Measurements from ENCODE around the gene CEBPZ.
"Not testable (repeated sequence)": the region's sequence is repeated elsewhere in the genome, so short reads cannot be mapped to it uniquely, and the experiment has no call there.

CEBPZ gene

DNA sequence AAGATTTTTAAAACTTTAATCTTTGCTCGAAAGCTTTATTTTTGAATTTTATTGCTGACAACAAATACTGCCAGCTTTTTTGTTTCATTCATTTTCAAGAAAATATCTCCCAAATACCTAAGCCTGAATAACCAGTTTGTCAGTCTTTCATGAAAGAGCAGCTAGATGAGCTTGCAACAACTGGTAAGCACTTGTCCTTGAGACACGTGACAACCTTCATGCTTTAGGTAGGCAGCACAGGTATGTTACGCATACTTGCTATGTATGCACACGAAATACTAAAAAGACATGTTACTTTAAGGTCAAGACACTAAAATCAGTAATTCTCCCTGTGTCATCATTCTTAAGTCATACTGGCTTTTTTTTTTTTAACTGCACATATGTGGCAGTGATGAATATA, 12.3 kb downstream of the CEBPZ start:
- DNase-seq, result no peak

DNA sequence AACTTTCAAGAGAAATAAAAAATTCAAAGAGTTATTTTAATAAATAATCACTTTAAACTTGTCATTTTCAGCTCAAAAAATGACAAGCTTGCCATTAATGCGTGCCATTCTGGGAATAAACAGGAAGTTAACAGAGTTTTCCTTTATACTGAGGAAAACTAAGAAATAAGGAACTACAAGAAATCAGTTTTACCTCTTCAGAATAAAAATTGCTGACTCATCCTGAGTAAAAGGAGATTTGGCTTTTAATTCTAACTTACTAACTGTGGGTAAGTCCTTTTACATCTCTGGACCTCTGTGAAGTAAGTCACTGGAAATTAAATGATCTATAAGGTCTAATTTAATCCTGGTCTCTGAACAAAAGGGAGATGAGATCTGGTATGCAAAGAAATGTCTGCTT, 16.1 kb downstream of the CEBPZ start:
- no peak for DNase-seq

DNA sequence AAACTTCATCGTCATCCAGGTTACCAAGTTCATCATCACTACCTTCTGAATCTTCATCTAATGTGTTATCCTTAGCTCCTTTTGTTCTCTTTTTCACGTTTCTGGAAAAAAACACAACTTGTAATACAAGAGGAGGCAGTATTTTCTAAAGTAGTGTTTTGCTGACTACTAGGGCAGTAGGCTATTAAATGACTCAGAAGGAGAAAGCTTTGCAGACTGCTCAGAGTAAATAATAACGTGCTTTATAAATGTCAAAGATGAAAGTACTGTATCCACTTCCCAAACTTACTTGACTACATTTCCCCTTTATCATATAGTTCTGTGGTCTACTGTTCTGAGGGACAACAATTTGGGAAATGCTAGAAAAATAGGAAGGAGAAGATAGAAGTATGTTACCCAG, 19.5 kb downstream of the CEBPZ start:
- no peak for DNase-seq

DNA sequence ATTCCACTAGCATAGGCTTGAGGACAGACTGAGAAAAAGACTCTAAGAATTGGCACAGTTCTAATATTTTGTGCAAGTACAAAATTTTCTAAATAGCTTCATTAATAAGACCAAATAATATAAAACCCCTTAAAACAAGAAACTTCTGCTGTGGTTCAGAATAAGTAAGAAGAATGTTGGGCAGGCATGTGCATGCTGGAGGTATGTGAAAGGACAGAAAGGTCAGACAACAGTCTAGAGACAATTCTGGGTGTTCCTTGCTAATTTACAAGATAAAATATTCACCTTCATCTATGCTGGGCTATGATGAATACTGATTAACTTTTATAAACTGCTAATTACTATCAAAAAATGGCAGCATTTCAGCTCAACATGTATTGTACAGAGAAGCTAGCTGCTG, 20.2 kb downstream of the CEBPZ start:
- DNase-seq, result no peak

DNA sequence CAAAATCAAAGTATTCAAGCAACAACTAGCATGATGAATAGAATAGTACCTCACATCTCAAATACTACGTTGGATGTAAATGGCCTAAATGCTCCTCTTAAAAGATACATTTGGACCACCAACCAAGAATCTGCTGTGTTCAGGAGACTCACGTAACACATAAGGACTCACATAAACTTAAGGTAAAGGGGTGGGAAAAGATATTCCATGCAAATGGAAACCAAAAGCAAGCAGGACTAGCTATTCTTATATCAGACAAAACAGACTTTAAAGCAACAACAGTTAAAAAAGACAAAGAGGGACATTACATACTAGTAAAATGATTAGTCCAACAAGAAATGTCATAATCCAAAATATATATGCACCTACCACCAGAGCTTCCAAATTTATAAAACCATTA, 24.6 kb downstream of the CEBPZ start:
- not testable (repeated sequence) for DNase-seq

DNA sequence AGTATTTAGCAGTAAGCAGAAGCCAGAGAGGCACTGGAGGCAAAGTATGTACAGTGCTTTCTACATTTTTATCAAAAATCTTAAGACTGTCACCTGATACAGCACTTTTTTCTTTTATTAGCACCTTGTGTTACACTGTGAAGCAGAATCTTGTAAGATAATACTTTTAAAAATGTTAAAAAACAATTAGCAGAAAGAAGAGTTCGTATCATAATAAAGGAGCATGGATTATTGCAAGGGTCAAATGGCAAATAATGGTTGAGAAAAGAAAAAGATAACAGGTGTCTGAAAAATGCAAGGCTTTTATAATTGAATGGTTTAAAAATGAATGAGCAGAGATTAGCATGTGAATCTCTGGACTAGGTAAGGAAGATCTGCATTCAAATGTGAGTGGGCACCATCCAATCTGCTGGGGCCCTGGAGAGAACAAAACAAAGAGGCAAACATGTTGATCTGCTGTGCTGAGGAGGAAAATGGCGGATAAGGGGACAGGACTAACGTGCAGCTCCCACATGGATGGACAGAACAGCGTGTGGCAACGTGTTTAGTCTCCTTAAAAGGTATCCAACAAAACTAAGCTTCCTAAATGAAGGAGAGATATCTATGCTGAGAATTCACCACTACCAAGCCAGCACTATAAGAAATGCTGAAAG, 25.6 kb downstream of the CEBPZ start:
- DNase-seq, result no peak

DNA sequence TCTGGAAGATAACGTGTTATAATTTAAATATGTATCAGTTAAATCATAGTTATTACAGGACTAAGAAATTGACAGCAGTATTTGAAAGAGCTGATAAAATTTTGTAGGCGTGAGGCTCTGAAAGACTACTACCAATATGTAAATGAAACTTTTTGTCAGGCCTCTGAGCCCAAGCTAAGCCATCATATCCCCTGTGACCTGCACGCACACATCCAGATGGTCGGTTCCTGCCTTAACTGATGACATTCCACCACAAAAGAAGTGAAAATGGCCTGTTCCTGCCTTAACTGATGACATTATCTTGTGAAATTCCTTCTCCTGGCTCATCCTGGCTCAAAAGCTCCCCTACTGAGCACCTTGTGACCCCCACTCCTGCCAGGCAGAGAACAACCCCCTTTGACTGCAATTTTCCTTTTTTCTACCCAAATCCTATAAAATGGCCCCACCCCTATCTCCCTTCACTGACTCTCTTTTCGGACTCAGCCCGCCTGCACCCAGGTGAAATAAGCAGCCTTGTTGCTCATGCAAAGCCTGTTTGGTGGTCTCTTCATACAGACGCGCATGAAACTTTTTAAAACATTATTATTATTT, 26.2 kb downstream of the CEBPZ start:
- DNase-seq, result not testable (repeated sequence)

DNA sequence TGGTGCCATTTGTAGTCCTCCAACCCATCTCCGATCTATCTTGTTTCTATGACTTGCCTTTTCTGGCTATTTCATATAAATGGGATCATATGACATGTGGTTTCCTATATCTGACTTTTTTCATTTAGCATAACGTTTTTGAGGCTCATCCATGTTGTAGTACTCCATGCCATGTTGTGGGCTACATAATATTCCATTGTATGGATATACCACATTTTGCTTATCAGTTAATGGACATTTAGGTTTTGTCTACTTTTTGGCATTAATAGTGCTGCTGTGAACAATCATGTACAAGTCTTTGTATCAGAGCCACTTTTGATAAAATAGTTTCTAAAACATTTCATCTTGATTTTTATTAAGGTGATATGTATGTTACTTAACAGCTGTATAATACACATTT, 27.7 kb downstream of the CEBPZ start:
- DNase-seq, result no peak

DNA sequence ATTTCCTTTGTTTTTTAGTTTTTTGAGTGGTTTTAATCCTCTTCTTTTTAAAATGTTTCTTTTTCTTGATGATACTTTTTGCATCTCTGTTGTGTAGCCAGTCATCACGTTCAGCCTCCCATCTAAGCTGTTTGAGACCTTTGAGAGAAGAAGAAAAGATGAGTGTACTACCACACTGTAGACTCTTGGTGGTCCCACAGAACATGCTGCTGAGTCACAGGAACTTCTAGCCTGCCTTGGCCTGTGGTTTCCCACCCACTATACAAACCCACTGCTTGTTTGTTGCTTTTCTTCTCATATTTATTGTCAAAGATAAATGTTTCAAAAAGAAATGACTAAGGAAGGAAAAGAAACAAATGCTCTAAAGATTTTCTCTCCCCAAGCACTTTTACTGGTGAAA, 29.6 kb downstream of the CEBPZ start:
- peak; percentile 28 to 39 for DNase-seq

DNA sequence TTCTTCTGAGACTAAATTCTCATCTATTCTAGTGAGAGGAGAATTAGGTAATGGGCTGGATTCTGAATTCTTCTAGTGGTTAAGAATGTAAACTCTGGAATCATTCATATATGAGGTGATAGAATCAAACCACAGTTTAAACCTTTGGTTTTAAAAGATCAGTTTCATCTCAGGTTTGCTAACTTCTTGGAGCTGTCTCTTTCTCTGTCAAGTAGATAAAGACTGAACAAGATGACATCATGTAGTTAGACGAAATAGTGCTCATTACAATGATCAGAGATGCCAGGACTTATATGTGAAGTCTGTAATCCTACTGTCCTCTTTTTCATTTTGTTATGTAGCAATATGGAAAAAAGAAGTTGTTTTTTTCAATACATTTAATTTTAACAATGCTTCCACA, 30.2 kb downstream of the CEBPZ start:
- DNase-seq, result no peak

DNA sequence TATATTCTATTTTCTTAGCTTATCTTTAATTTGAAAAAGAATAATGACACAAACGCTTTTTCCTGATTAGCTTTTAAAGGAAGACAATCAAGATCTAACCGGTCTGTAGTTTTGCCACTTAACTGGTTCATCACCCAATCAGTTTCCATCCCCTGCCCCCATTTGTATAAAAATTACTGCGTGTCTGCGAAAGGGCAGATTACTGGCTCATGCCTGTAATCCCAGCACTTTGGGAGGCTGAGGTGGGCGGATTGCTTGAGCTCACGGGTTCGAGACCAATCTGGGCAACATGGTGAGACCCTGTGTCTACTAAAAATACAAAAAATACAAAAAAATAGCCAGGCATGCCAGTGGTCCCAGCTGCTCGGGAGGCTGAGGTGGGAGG, 32.7 kb downstream of the CEBPZ start:
- DNase-seq, result no peak

DNA sequence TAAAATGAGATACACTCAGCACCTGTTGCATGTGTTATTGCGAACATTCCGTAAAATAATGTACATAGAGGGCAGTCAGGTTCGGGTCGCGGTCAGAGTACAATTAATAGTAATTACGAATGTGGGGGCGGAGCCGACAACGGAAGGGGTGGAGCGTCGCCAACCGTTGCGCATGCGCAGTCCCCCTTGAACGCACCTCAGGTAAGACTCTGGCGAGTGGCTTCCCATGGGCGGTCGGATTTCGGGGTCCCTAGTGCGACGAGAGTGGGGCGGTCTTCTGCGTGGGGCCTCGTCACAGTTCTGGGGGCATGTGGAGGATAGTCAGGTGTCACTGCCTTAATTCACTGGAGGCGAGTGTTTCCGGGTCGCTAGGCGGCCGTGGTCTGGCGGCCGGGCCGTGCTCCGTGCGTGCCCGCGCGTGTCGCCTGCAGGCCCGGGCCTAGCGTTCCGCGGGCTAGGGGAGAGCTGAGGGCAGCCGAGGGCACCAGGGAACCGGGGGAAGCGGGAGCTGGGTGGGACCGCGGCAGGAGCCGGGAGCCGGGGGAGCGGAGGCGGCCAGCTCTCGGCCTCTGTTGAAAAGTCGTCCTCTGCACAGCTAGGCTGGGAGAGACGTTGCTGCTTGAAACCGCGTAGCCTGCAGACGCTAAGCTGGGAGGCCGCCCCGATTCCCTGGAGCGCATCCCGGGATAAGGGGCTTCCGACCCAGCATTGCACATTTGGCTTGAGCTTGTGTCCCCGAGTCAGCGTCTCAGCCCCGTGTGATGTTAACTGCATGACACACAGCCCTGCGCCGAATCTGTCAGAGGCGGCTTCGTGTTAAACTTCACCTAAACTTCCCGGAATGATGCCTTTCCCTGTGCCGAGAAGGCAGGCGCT, 34.8 kb downstream of the CEBPZ start, which contains the start of gene CEBPZOS:
TSS of gene CEBPZOS (plus strand) at position 177 of the 876 bp plus-strand sequence. CDS start 3,209 bp downstream, outside the sequence.
- DNase-seq, result peak; percentile 91

DNA sequence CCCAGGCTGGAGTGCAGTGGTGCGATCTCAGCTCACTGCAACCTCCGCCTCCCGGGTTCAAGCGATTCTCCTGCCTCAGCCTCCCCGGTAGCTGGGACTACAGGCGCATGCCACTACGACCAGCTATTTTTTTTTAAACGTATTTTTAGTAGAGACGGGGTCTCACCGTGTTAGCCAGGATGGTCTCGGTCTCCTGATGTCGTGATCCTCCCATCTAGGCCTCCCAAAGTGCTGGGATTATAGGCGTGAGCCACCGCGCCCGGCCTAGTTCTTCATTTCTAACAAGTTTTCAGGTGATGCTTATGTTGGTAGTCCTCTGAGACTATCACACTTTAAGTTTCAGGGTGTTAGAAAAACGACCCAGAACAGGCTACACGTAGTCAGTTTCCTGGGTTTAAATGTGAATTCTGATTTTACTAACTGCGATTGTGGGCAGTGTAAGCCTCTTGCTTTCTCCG, 35.5 kb downstream of the CEBPZ start:
- DNase-seq, result peak in 1 of 2 donors; percentile 4

DNA sequence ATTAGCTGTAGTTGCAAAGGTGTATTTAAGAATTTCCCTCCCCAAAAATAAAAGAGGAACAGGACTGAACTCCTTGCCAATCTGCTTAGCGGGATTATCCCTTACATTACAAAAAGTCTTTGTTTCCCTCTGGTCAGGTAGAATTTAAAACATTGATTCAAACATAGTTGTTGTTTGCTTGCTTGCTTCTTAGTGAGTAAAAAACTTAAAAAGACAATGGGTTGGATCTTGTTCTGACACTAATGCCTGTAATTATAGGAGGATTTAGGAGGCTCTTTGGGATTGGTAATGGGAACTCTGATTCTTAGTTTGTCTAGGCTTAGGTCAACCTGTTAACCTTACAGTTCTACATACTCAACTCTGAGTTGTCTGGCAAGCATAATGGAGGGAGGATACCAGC, 38.8 kb downstream of the CEBPZ start:
- DNase-seq, result no peak

DNA sequence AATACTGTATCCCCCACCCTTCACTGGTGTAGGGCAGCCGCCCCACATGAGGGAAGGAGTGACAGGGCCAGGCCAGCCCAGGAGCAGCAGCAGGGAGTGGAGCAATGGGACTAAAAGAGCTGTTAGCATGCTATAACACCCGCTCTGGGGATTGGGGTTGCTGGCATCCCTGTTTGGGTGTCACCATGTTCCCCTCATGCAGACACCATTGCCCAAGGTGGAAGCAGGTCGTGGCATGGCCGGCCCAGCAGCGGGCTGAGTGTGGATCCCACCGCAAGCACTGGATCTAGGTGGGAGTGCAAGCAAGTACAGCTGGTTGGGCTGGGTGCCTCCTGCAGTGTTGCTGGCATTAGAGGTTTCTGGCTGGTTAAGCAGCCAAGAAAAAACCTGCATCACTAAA, 39.6 kb downstream of the CEBPZ start:
- no peak for DNase-seq

DNA sequence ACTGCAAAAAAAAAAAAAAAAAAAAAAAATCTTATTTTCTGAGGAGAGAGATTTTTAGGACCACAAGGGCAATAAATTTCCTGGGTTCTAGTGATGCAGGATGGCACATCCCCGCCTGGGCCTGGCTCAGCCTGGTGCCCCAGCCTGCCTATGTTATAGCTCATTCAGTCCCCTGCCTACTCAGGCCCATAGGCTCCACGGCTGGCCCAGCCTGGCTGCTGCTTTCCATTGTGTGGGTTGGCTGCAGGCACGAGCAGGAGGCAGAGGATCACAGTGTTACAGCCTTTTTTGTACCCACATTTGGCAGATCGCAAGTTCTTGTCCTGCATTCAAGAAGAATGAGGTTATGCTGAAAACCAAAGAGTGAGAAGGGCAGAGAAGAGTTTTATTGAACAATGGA, 40.1 kb downstream of the CEBPZ start:
- no peak for DNase-seq

DNA sequence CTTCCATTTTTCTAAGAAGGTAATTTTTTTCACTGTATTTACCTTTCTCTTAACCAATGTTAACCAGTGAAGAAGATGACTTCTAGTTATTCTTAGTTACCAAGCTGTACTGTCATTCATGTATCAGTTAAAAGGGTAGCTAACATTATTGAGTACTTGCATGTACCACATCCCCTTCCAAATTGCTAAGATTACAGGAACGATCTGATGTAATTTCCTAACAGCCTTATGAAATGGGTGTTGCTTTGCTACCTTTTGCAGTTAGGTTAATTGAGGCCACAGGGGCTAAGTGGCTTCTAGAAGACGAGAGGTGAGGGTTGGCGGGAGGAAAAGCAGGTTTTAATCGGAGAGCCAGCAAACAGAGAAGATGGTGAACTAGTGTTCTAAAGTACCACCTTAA, 41.1 kb downstream of the CEBPZ start:
- no peak for DNase-seq

DNA sequence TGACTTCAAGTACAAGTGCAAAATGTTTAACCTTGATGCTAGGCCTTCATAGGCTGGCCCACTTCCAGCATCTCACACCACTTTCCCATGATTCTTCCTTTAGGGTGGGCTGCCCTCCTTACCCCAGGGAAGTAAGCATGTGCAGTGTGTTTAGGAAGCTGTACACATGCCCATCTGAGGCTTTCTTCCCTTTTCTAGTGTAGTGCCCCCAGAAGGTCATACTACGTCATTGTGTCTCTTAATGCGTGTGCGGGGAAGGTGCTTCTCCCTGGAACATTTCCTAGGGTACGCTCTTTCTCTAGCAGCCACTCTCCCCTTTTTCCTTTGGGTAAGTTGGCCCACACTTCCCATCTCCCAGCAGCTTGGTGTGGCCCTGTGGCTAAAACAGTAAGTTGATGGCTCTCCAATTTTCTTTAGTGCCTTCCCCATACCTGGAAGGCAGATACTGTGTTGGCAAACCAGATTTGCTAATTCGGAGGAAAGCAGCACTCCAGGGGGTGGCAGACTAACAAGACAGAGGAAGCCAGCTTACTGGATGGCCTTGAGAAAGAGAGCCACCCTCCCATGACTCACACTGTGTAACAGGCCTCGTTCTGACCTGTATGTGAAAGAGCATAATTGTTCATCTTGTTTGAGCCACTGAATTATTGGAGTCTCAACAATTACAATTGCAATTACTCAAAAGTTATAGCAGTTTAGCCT, 41.8 kb downstream of the CEBPZ start:
- no peak for DNase-seq

DNA sequence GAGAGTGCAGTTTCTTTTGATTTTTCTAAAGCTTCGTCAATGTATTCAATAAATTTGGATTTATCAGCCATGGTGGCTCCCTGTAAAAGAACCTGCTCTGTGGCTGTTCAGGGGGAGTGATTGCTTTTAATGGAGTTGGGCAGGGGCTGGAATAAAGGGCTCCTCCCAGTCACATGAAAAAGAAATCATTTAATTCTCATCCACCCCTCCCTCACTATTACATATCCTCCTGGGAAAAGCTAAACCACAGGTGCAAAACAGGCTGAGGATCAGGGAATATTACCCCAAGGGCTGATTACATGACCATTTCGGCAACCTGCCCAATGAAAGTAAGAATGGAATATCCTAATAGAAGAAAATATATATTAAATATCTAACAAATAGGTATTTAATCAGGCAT, 42.8 kb downstream of the CEBPZ start, which contains the start of gene SULT6B1:
TSS of gene SULT6B1 (minus strand) at position 101 of the 400 bp plus-strand sequence. CDS start at position 71, 30 bp downstream.
- no peak for DNase-seq

DNA sequence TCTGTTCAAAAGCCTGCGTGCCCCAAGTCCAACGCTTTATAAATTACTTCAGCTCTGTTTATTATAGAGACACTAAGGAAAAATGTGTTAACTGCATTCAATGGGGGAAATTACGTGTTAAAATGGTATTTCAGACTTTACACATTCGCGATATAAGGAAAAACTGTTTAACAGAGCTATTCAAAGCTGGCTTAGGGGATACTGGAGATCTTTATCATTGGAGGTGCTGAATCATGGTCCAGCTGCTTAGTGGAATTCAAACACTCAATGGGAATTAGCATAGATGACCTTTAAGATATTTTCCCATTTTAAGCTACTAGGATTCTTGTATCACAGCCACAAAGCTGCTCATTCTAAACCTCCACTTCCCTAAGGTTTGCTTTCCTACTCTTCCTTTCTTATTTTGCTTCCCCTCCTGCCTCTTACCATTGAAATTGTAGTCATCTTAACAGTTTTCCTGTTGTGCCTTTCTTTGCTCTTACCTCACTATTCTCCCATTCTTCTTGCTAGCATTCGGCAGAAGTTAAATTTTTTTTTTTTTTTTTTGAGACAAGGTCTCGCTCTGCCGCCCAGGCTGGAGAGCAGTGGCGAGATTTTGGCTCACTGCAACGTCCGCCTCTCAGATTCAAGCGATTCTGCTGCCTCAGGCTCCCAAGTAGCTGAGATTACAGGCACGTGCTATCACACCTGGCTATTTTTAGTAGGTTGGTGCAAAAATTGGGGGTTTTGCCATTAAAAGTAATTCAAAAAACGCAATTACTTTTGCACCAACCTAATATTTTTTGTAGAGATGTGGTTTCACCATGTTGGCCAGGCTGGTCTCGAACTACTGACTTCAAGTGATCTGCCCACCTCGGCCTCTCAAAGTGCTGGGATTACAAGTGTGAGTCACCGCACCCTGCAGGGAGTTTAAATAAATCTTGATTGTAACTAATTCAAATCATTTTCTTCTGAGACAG, 49.4 kb downstream of the CEBPZ start:
- DNase-seq, result no peak

DNA sequence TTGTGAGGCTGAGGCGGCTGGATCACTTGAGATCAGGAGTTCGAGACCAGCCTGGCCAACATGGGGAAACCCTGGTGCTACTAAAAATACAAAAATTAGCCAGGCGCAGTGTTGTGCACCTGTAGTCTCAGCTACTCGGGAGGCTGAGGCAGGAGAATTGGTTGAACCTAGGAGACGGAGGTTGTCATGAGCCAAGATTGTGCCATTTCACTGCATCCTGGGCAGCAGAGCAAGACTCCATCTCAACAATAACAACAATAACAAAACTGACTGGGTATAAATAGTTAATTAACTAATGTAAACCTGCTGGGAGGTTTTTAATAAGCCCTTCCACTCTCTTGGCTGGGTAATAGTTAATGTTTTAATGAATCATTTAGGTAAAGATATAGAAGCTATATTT, 50.8 kb downstream of the CEBPZ start:
- no peak for DNase-seq

Data from activated CD4-positive, alpha-beta T cell treated with anti-CD3 and anti-CD28 coated beads for 4 hours (primary cell).